ENCODE results near the gene MSANTD3. TPM values are rescaled to one million over a fixed set of nuclear protein-coding genes. Genes with fewer than 3 reads are reported as not detected.

Gene MSANTD3
- total and polyA plus RNA-seq, 8 donors = 1.2 to 121 (median 17.4) TPM

DNA sequence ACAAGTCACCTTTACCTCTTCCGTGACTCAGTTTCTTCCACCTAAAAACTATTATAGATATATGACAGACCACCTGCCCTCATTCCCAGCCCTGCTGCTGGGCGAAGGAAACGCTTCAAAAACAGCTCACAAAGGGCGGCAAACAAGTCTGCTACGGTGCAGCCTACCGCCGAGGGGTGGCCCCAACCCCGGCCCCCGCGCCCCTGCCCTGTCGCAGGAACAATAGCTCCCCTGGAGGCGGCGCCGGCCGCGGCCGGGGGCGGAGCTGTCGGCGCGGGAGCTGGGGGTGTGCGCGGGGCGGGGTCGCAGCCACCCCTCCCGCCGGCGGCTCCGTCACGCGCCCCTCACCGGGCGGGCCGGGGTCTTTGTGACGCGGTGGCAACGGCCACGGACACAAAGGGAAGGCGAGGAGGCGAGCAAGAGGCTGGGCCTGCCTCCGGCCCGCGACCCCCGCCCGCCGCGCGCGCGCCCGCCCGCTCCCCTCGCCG is 45.9 kb downstream of the MSANTD3 start, which contains the start of gene TMEFF1:
TMEFF1 (plus strand) TSS at position 362 of the 488 bp plus-strand sequence. CDS start 396 bp downstream, outside the sequence.
- TF ChIP-seq, protein P1, sequence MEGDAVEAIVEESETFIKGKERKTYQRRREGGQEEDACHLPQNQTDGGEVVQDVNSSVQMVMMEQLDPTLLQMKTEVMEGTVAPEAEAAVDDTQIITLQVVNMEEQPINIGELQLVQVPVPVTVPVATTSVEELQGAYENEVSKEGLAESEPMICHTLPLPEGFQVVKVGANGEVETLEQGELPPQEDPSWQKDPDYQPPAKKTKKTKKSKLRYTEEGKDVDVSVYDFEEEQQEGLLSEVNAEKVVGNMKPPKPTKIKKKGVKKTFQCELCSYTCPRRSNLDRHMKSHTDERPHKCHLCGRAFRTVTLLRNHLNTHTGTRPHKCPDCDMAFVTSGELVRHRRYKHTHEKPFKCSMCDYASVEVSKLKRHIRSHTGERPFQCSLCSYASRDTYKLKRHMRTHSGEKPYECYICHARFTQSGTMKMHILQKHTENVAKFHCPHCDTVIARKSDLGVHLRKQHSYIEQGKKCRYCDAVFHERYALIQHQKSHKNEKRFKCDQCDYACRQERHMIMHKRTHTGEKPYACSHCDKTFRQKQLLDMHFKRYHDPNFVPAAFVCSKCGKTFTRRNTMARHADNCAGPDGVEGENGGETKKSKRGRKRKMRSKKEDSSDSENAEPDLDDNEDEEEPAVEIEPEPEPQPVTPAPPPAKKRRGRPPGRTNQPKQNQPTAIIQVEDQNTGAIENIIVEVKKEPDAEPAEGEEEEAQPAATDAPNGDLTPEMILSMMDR (IDR thresholded peaks at IDR 0.05) = peak in 1 of 7 experiments; percentile 16
- TF ChIP-seq POLR2A (IDR thresholded peaks at IDR 0.05) (no peak), POLR2AphosphoS5 (IDR thresholded peaks at IDR 0.05) (no peak), EP300 (IDR thresholded peaks at IDR 0.05) (no peak)
- peak within 1 kb of the TSS; percentile 56 to 74 (median 64) for H3K4me3 ChIP-seq
- 1 to 2% (median 2%) methylated on average over 29 to 54 of the region's 54 CpGs for WGBS, 5 donors
- H3K27ac ChIP-seq = peak within 1 kb of the TSS in 1 of 5 donors; percentile 64
- intact Hi-C loops (cut with DNase I; ENCODE audit: low total_unique reads) = no loop called here
- peaks cover 9 to 18% (median 13%) of the 10 kb centered on the region in 4 donors for H3K4me1 ChIP-seq
- no peaks in the 10 kb centered on the region for H3K36me3 ChIP-seq
- H3K27me3 ChIP-seq = peaks cover 0 to 24% (median 21%) of the 10 kb centered on the region in 3 donors
- DNase-seq = peak; percentile 30 to 87
- H3K9me3 ChIP-seq = no peaks in the 10 kb centered on the region

DNA sequence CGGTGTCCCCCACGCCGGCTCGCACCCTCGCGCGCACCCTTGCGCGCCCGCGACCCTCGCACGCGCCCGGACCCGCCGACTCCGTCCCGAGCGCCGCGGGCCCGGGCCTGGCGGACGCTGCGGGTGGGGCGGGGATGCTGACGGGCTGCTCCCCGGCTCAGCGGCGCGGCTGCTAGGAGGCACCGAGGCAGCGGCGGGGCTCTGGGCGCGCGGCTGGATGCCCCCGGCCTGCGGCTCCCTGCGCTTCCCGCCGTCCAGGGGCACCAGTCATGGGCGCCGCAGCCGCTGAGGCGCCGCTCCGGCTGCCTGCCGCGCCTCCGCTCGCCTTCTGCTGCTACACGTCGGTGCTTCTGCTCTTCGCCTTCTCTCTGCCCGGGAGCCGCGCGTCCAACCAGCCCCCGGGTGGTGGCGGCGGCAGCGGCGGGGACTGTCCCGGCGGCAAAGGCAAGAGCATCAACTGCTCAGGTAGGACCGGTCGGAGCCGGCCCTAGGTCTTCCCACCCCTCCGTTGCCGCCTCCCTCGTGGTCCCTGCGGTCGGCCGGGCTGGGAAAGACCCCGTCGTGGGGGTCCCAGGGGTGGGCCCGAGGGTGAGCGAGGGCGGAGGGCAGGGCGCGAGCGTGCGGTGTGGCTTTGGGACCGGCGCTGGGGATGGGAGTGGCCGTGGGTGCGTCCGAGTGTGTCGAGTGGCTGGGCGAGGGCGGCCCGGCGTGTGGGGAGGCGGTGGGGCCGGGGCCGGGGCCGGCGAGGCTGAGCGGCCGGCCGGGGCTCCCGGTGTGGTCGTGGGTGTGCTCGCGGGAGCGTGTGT is 46.5 kb downstream of the MSANTD3 start:
- Histone ChIP-seq H3K36me3 (no peaks in the 10 kb centered on the region), H3K27ac (peak overlapping the region in 1 of 5 donors; percentile 64), H3K9me3 (no peaks in the 10 kb centered on the region), H3K4me1 (peaks cover 9 to 18% (median 13%) of the 10 kb centered on the region in 4 donors), H3K27me3 (peaks cover 0 to 24% (median 21%) of the 10 kb centered on the region in 3 donors), H3K4me3 (peak overlapping the region; percentile 56 to 74 (median 64))
- DNase-seq = peak; percentile 26 to 69
- WGBS, 5 donors = 0 to 1% (median 0%) methylated on average over 13 to 107 of the region's 108 CpGs
- TF ChIP-seq POLR2AphosphoS5 (IDR thresholded peaks at IDR 0.05) (no peak), POLR2A (IDR thresholded peaks at IDR 0.05) (no peak), EP300 (IDR thresholded peaks at IDR 0.05) (no peak)
- TF ChIP-seq, protein P1 (IDR thresholded peaks at IDR 0.05) = no peak
- intact Hi-C loops (cut with DNase I; ENCODE audit: low total_unique reads) = no loop called here

DNA sequence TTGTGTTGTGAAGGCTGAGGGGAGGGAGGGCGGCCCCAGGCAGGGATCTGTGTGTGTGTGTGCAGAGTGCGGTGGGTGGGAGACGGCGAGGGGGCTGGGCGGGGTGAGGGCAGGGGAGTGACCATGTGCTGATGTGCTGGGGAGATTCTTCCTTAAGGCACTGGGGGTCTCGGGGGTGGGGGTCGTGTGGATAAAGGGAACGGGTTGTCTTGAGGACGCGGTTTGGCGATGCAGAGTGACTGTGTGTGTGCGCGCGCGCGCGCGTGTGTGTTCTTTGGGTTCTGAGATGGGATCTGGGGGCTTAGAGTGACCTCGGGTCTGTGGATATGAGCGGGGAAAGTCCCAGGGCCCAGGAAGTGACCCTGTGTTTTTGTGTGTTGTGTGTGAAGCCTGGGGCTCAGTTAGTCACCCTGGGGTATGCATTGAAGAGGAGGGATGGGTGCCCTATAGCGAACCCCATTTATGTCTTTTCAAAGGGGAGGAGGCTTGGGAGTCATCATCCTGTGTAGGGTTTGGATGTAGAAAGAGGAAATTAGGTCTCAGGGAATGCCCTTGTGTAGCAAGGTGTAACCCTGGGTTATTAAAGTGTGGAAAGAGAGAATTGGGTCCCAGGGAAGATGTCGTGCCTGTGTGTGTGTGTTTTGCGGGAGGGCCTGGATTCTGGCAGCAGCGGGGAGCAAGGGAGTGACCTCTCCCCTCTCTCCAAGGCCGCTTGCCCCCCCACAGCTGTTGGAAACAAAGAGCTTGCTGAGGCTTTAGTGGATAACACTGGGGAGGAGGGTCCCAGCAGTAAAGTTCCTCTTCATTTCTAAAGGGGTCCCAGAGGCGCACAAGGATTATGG is 47.4 kb downstream of the MSANTD3 start:
- TF ChIP-seq POLR2A (IDR thresholded peaks at IDR 0.05) = no peak
- TF ChIP-seq, protein P1 (IDR thresholded peaks at IDR 0.05) = no peak
- no peak for TF ChIP-seq EP300 (IDR thresholded peaks at IDR 0.05)
- TF ChIP-seq POLR2AphosphoS5 (IDR thresholded peaks at IDR 0.05) = no peak
- H3K27ac ChIP-seq = no peak overlapping the region
- peaks cover 0 to 24% (median 21%) of the 10 kb centered on the region in 3 donors for H3K27me3 ChIP-seq
- no peaks in the 10 kb centered on the region for H3K36me3 ChIP-seq
- H3K4me1 ChIP-seq = peaks cover 9 to 18% (median 13%) of the 10 kb centered on the region in 4 donors
- WGBS, 5 donors = 22 to 38% (median 28%) methylated on average over 23 to 26 of the region's 26 CpGs
- H3K9me3 ChIP-seq = no peaks in the 10 kb centered on the region
- DNase-seq = peak in 1 of 2 donors; percentile 13
- intact Hi-C loops (cut with DNase I; ENCODE audit: low total_unique reads) = no loop called here
- H3K4me3 ChIP-seq = peak overlapping the region; percentile 56 to 74 (median 64)

DNA sequence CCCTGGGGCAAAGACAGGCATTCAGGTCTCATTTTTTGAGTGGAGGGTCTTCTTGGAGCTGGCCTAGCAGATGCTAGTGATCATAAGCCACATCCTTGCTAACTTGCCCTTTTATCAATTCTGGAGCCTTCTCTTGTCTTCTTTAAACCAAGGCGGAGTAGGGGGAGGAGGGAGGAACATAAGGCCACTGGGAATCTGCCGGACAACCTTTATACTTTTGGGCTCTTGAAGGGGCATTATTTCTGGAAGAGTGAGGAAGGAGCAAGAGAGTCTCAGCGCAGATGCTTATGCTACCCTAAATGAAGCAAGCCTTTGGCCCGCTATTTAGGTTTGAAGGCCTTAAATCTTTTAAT is 48.0 kb downstream of the MSANTD3 start:
- no peaks in the 10 kb centered on the region for H3K9me3 ChIP-seq
- no peak overlapping the region for H3K4me3 ChIP-seq
- intact Hi-C loops (cut with DNase I; ENCODE audit: low total_unique reads) = no loop called here
- 91 to 98% (median 94%) methylated on average over 4 of the region's 4 CpGs for WGBS, 5 donors
- H3K27me3 ChIP-seq = peaks cover 0 to 24% (median 21%) of the 10 kb centered on the region in 3 donors
- TF ChIP-seq EP300 (IDR thresholded peaks at IDR 0.05) (no peak), POLR2A (IDR thresholded peaks at IDR 0.05) (no peak), POLR2AphosphoS5 (IDR thresholded peaks at IDR 0.05) (no peak)
- TF ChIP-seq, protein P1 (IDR thresholded peaks at IDR 0.05) = no peak
- no peaks in the 10 kb centered on the region for H3K36me3 ChIP-seq
- H3K4me1 ChIP-seq = peaks cover 9 to 18% (median 13%) of the 10 kb centered on the region in 4 donors
- H3K27ac ChIP-seq = no peak overlapping the region
- DNase-seq = no peak
